ENCODE results near the gene STX8. TPM values are rescaled to one million over a fixed set of nuclear protein-coding genes. Genes with fewer than 3 reads are reported as not detected.

STX8 gene
- total RNA-seq, 1 donor from 2014 or later, result 57.8 TPM

DNA sequence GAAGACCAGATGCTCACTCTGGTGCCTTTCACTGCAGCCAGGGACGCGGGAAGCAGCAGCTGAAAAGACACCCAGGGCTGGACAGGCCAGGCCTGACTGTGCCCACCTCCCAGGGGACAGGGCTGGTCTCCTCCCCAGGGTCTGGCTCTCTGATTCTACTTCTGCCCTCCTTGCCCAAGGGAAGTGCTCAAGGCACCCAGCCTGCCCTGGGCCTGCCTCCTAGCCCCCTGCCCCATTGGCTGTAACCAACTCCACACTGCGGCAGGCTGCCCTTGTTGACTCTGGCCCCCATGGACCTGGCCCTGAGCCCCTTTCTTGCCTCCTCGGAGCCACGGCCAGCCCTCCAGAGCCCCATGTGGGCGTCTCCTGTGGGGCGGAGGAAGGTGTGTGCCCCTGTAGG is 341.9 kb downstream of the STX8 start:
- peaks cover 35% of the 10 kb centered on the region for H3K27me3 ChIP-seq (ENCODE audit: low read depth)
- peak; percentile 41 for DNase-seq
- intact Hi-C loops (cut with DNase I), result no loop called here

GRCh38 chr17:9233271-9233599 is 342.4 kb downstream of the STX8 start:
- ATAC-seq, result no peak
- Histone ChIP-seq H3K4me1 (no peaks in the 10 kb centered on the region), H3K27me3 (ENCODE audit: low read depth) (peaks cover 35% of the 10 kb centered on the region), H3K9me3 (no peaks in the 10 kb centered on the region), H3K4me3 (no peak overlapping the region), H3K27ac (no peak overlapping the region), H3K36me3 (no peaks in the 10 kb centered on the region)
- intact Hi-C loops (cut with DNase I), result no loop called here
- no peak for TF ChIP-seq CTCF (IDR thresholded peaks at IDR 0.05)
- peak; percentile 22 for DNase-seq

More for the DNA sequence above, 341.9 kb downstream of the STX8 start:
- Histone ChIP-seq H3K36me3 (no peaks in the 10 kb centered on the region), H3K9me3 (no peaks in the 10 kb centered on the region), H3K4me3 (no peak overlapping the region), H3K4me1 (peaks cover under 1% of the 10 kb centered on the region), H3K27ac (no peak overlapping the region)
- no peak for TF ChIP-seq CTCF (IDR thresholded peaks at IDR 0.05)
- ATAC-seq, result no peak

- Histone ChIP-seq H3K4me3 (no peak overlapping the region), H3K4me1 (no peaks in the 10 kb centered on the region), H3K27ac (no peak overlapping the region), H3K36me3 (no peaks in the 10 kb centered on the region), H3K27me3 (ENCODE audit: low read depth) (peaks cover 35% of the 10 kb centered on the region), H3K9me3 (no peaks in the 10 kb centered on the region)
- ATAC-seq (no peak), DNase-seq (no peak)
- no peak for TF ChIP-seq CTCF (IDR thresholded peaks at IDR 0.05)
- intact Hi-C loops (cut with DNase I), result no loop called here
Observed at GRCh38 chr17:9232591-9233270, 342.9 kb downstream of the STX8 start.

DNA sequence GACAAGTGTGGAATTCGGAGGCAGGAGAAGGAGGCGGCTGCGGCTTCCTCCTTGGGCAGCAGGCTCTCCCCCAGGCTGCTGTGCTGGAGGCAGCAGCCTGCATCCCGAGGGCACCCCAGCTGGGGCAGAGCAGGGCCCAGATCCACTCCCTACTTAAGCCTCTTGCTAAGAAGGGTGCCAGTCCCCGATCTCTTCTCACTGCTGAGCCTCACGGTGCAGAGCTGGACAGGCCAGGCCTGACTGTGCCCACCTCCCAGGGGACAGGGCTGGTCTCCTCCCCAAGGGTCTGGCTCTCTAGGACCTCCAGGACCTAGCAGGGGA is 343.5 kb downstream of the STX8 start:
- Histone ChIP-seq H3K4me1 (no peaks in the 10 kb centered on the region), H3K27ac (no peak overlapping the region), H3K27me3 (ENCODE audit: low read depth) (peaks cover 35% of the 10 kb centered on the region), H3K9me3 (no peaks in the 10 kb centered on the region), H3K4me3 (no peak overlapping the region), H3K36me3 (no peaks in the 10 kb centered on the region)
- intact Hi-C loops (cut with DNase I), result no loop called here
- ATAC-seq (no peak), DNase-seq (no peak)
- TF ChIP-seq CTCF (IDR thresholded peaks at IDR 0.05), result no peak

GRCh38 chr17:9231449-9232154 is 344.0 kb downstream of the STX8 start:
- DNase-seq (no peak), ATAC-seq (no peak)
- Histone ChIP-seq H3K27me3 (ENCODE audit: low read depth) (peaks cover 35% of the 10 kb centered on the region), H3K9me3 (no peaks in the 10 kb centered on the region), H3K27ac (no peak overlapping the region), H3K4me1 (no peaks in the 10 kb centered on the region), H3K36me3 (no peaks in the 10 kb centered on the region), H3K4me3 (no peak overlapping the region)
- no peak for TF ChIP-seq CTCF (IDR thresholded peaks at IDR 0.05)
- intact Hi-C loops (cut with DNase I), result no loop called here

Data from lower lobe of right lung (tissue), 2 donors.